ENCODE data around the gene AGPAT3.

The AGPAT3 gene

DNA sequence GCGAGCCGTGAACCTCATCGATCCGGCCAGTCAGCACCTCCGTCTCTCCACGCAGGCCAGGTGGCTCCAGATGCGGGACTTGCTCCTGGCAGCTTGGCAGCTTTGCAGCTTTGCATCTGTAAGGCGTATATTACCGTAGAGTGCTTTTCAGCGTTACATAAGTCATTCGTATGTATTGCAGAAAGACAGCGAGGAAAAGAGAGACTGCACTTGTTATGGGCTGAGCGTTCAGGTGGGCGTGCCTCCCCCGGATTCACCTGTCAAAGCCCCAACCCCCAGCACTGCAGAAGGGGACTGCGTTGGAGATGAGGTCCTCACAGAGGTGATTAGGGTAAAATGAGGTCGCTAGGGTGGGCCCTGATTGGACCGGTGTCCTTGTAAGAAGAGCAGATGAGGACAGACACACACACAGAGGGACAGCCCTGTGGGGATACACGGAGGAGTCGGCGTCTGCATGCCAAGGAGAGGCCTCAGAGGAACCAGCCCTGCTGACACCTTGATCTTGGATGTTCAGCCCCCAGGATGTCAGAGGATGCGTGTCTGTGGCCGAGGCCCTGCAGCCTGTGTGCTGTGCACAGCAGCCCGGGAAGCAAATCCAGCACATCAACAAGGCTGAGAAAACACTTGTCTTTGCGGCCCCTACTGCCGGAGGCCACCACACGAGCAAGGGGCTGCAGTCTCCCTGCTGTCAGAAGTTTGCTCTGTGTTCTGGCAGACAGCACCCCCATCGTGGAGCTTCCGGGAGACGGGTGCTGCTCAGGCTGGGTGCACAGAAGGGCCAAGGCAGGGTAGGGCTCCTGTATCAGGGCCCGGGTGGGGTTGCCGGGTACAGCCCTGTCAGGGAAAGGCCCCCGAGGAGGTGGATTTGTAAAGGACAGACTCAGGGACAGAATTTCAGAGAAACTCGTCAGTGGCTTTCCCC, 10.9 kb upstream of the AGPAT3 start (continued):
- TF ChIP-seq ZNF768 (tag by site-specific recombination; IDR thresholded peaks at IDR 0.05) = no peak
- TF ChIP-seq ZNF335 (tag by site-specific recombination; conservative IDR thresholded peaks at IDR 0.05) = no peak
- no peak for TF ChIP-seq BCL11B (tag by site-specific recombination; IDR thresholded peaks at IDR 0.05; ENCODE audit: low read depth)
- no peak for TF ChIP-seq ZNF654 (tag by site-specific recombination; IDR thresholded peaks at IDR 0.05; ENCODE audit: low read depth)
- peak; percentile 20 for TF ChIP-seq SETDB1 (IDR thresholded peaks at IDR 0.05; ENCODE audit: insufficient read length, low read length)
- TF ChIP-seq, protein P1, sequence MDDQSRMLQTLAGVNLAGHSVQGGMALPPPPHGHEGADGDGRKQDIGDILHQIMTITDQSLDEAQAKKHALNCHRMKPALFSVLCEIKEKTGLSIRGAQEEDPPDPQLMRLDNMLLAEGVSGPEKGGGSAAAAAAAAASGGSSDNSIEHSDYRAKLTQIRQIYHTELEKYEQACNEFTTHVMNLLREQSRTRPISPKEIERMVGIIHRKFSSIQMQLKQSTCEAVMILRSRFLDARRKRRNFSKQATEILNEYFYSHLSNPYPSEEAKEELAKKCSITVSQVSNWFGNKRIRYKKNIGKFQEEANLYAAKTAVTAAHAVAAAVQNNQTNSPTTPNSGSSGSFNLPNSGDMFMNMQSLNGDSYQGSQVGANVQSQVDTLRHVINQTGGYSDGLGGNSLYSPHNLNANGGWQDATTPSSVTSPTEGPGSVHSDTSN (CRISPR knock-in tag; IDR thresholded peaks at IDR 0.05) = no peak
- TF ChIP-seq REST (tag by site-specific recombination; IDR thresholded peaks at IDR 0.05) = no peak
- TF ChIP-seq, protein P2, sequence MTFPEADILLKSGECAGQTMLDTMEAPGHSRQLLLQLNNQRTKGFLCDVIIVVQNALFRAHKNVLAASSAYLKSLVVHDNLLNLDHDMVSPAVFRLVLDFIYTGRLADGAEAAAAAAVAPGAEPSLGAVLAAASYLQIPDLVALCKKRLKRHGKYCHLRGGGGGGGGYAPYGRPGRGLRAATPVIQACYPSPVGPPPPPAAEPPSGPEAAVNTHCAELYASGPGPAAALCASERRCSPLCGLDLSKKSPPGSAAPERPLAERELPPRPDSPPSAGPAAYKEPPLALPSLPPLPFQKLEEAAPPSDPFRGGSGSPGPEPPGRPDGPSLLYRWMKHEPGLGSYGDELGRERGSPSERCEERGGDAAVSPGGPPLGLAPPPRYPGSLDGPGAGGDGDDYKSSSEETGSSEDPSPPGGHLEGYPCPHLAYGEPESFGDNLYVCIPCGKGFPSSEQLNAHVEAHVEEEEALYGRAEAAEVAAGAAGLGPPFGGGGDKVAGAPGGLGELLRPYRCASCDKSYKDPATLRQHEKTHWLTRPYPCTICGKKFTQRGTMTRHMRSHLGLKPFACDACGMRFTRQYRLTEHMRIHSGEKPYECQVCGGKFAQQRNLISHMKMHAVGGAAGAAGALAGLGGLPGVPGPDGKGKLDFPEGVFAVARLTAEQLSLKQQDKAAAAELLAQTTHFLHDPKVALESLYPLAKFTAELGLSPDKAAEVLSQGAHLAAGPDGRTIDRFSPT (tag by site-specific recombination; IDR thresholded peaks at IDR 0.05) = no peak
- no peak for TF ChIP-seq ZNF248 (tag by site-specific recombination; IDR thresholded peaks at IDR 0.05)
- no peak for TF ChIP-seq ZNF292 (tag by site-specific recombination; IDR thresholded peaks at IDR 0.05; ENCODE audit: borderline replicate concordance, low read depth)
- no peak for TF ChIP-seq ZNF529 (tag by site-specific recombination; IDR thresholded peaks at IDR 0.05; ENCODE audit: insufficient replicate concordance)
- no peak for TF ChIP-seq PRDM10 (tag by site-specific recombination; IDR thresholded peaks at IDR 0.05)
